ENCODE results near the gene FCGR3A.

FCGR3A gene

DNA sequence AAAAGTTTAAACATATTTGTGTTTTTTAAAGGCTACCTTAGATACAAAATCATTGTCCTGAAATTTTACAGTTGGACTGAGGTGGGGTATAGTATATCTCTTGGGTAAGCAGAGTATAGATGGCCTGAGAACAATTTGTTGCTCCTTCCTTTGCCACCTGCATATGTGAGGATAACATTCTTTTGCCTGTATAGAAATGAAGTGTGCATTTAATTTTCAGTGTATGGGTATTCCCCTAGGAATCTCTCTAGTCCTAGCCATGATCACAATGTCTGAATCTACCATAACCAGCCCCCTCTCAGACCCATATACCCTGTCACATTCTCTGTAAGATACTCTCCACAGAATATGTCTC is 46.2 kb downstream of the FCGR3A start:
- H3K27me3 ChIP-seq (ENCODE audit: insufficient read depth, poor library complexity, severe bottlenecking), result no peaks in the 10 kb centered on the region
- H3K27ac ChIP-seq (ENCODE audit: poor library complexity, severe bottlenecking), result no peak overlapping the region
- ATAC-seq (ENCODE audit: low read depth), result no peak
- no peak for DNase-seq (ENCODE audit: low spot score)
- no peaks in the 10 kb centered on the region for H3K36me3 ChIP-seq (ENCODE audit: low read depth)
- H3K9me3 ChIP-seq (ENCODE audit: severe bottlenecking), result no peaks in the 10 kb centered on the region
- H3K4me3 ChIP-seq (ENCODE audit: severe bottlenecking), result no peak overlapping the region
- TF ChIP-seq, protein P1, sequence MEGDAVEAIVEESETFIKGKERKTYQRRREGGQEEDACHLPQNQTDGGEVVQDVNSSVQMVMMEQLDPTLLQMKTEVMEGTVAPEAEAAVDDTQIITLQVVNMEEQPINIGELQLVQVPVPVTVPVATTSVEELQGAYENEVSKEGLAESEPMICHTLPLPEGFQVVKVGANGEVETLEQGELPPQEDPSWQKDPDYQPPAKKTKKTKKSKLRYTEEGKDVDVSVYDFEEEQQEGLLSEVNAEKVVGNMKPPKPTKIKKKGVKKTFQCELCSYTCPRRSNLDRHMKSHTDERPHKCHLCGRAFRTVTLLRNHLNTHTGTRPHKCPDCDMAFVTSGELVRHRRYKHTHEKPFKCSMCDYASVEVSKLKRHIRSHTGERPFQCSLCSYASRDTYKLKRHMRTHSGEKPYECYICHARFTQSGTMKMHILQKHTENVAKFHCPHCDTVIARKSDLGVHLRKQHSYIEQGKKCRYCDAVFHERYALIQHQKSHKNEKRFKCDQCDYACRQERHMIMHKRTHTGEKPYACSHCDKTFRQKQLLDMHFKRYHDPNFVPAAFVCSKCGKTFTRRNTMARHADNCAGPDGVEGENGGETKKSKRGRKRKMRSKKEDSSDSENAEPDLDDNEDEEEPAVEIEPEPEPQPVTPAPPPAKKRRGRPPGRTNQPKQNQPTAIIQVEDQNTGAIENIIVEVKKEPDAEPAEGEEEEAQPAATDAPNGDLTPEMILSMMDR (IDR thresholded peaks at IDR 0.05; ENCODE audit: poor library complexity, severe bottlenecking), result no peak
- no peaks in the 10 kb centered on the region for H3K4me1 ChIP-seq (ENCODE audit: insufficient read depth, poor library complexity, severe bottlenecking)

DNA sequence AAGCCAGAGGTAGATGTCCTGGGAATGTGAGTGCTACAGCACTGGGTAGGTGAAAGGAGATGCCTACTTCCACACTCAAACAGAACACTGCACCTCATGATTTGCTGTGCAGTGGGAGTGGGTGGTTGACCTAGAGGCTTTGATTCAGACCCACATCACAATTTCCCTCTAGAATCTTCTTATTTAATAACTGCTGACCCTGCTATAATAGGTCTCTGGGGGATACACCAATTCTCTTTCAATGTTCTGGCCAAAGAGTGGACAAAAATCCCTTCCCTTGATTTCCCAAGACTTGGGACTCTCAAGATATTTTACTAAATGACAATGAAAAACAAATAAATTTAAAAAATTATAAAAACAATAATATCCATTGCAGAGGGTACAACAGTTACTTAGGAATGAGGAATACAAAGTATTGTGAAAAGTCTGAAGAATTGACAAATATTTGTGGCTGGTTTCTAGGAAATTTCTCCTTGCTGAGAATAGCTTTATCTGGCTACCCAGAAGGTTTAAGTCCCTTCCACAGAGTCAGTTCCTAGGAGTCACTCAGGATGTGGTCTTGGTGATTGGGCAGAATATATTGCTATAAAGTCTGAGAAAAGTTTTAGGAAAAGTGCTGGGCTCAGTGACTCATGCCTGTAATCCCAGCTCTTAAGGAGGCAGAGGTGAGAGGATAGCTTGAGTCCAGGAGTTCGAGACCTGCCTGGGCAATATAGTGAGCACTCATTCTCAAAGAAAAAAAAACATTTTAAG is 46.8 kb downstream of the FCGR3A start:
- H3K27me3 ChIP-seq (ENCODE audit: insufficient read depth, poor library complexity, severe bottlenecking), result no peaks in the 10 kb centered on the region
- no peak overlapping the region for H3K4me3 ChIP-seq (ENCODE audit: severe bottlenecking)
- H3K9me3 ChIP-seq (ENCODE audit: severe bottlenecking), result no peaks in the 10 kb centered on the region
- no peaks in the 10 kb centered on the region for H3K36me3 ChIP-seq (ENCODE audit: low read depth)
- ATAC-seq (ENCODE audit: low read depth) (no peak), DNase-seq (ENCODE audit: low spot score) (no peak)
- TF ChIP-seq, protein P1 (IDR thresholded peaks at IDR 0.05; ENCODE audit: poor library complexity, severe bottlenecking), result no peak
- no peak overlapping the region for H3K27ac ChIP-seq (ENCODE audit: poor library complexity, severe bottlenecking)
- no peaks in the 10 kb centered on the region for H3K4me1 ChIP-seq (ENCODE audit: insufficient read depth, poor library complexity, severe bottlenecking)

DNA sequence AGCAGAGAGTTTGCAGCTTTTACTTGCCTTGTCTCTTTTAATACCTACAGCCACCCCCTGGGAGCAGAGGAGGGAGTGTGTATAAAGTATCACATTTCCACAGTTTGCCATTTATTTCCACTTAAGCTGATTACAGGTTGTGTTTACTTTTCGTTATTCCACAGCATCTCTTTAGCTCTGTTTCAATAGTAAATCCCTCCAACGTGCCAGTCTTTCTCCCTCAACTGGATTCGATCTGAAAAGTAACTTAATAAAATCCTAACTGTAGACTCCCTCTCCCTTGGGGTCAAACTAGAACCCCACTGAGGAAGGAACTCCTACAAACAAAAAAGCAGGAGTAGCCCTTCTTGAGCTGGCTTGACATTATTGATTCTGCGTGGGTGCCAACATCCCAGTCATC is 47.4 kb downstream of the FCGR3A start:
- Histone ChIP-seq H3K36me3 (ENCODE audit: low read depth) (no peaks in the 10 kb centered on the region), H3K27ac (ENCODE audit: poor library complexity, severe bottlenecking) (no peak overlapping the region), H3K9me3 (ENCODE audit: severe bottlenecking) (no peaks in the 10 kb centered on the region), H3K4me3 (ENCODE audit: severe bottlenecking) (no peak overlapping the region), H3K27me3 (ENCODE audit: insufficient read depth, poor library complexity, severe bottlenecking) (no peaks in the 10 kb centered on the region), H3K4me1 (ENCODE audit: insufficient read depth, poor library complexity, severe bottlenecking) (no peaks in the 10 kb centered on the region)
- no peak for DNase-seq (ENCODE audit: low spot score)
- TF ChIP-seq, protein P1 (IDR thresholded peaks at IDR 0.05; ENCODE audit: poor library complexity, severe bottlenecking), result no peak
- no peak for ATAC-seq (ENCODE audit: low read depth)

DNA sequence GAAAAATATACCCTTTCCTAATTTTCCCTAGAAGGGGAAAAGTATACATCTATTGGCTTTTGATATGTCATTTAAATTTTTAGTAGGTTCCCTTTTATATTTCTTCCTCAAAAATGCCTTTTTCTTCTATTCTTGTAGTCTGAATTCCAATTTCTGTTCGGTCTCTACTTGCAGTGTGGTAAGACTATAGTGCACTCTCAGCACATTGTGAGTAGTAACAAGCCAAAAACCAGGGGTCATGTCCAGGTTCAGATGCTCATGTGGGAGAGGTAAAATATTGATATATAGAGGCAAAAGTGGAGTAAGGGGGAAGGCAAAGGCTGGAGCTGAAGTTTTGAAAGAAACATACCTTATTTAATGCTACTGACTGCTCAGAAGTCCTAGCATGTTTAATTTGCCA is 48.4 kb downstream of the FCGR3A start:
- H3K9me3 ChIP-seq (ENCODE audit: severe bottlenecking), result no peaks in the 10 kb centered on the region
- TF ChIP-seq, protein P1 (IDR thresholded peaks at IDR 0.05; ENCODE audit: poor library complexity, severe bottlenecking), result no peak
- H3K27me3 ChIP-seq (ENCODE audit: insufficient read depth, poor library complexity, severe bottlenecking), result no peaks in the 10 kb centered on the region
- no peak overlapping the region for H3K27ac ChIP-seq (ENCODE audit: poor library complexity, severe bottlenecking)
- no peaks in the 10 kb centered on the region for H3K4me1 ChIP-seq (ENCODE audit: insufficient read depth, poor library complexity, severe bottlenecking)
- ATAC-seq (ENCODE audit: low read depth) (no peak), DNase-seq (ENCODE audit: low spot score) (no peak)
- no peaks in the 10 kb centered on the region for H3K36me3 ChIP-seq (ENCODE audit: low read depth)
- H3K4me3 ChIP-seq (ENCODE audit: severe bottlenecking), result no peak overlapping the region
